Measurements from ENCODE around the gene OIP5.

GRCh38 chr15:41289953-41290352 is 42.4 kb downstream of the OIP5 start:
- TF ChIP-seq, protein P1, sequence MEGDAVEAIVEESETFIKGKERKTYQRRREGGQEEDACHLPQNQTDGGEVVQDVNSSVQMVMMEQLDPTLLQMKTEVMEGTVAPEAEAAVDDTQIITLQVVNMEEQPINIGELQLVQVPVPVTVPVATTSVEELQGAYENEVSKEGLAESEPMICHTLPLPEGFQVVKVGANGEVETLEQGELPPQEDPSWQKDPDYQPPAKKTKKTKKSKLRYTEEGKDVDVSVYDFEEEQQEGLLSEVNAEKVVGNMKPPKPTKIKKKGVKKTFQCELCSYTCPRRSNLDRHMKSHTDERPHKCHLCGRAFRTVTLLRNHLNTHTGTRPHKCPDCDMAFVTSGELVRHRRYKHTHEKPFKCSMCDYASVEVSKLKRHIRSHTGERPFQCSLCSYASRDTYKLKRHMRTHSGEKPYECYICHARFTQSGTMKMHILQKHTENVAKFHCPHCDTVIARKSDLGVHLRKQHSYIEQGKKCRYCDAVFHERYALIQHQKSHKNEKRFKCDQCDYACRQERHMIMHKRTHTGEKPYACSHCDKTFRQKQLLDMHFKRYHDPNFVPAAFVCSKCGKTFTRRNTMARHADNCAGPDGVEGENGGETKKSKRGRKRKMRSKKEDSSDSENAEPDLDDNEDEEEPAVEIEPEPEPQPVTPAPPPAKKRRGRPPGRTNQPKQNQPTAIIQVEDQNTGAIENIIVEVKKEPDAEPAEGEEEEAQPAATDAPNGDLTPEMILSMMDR (IDR thresholded peaks at IDR 0.05), result no peak
- no peak for TF ChIP-seq POLR2A (IDR thresholded peaks at IDR 0.05)
